Stimulated activated effector memory CD8-positive, alpha-beta T cell treated with anti-CD3 and anti-CD28 coated beads, Interleukin-12 subunit alpha, Interleukin-12 subunit beta, amount 100 ng/mL, for 72 hours (primary cell): Measurements from ENCODE around the gene ABHD12.
A peak's percentile ranks its signal among the peaks of the same experiment; 100 is the strongest.

ENCODE experiments used
- ATAC-seq: fragments of 150-1000 bp; cut with Tn5 transposase; 2 replicates; pipeline ENCODE4 v1.10.0; 2021
- DNase-seq, 2 donors: peaks; one replicate each; pipeline ENCODE4 v3.0.0; 2021 to 2022; ENCODE audit warnings: low spot score in 2 of 2
- H3K27ac Mint-ChIP-seq: one replicate; pipeline ENCODE4 v1.8.0; 2022; ENCODE audit warnings: mild to moderate bottlenecking, mixed read lengths
- H3K36me3 Mint-ChIP-seq: one replicate; pipeline ENCODE4 v1.8.0; 2022; ENCODE audit warnings: mild to moderate bottlenecking, mixed read lengths
- H3K4me1 Mint-ChIP-seq: one replicate; pipeline ENCODE4 v1.8.0; 2022; ENCODE audit warnings: mixed read lengths
- H3K4me3 Mint-ChIP-seq: one replicate; pipeline ENCODE4 v1.8.0; 2022; ENCODE audit warnings: mild to moderate bottlenecking, mixed read lengths
- H3K9me3 Mint-ChIP-seq: one replicate; pipeline ENCODE4 v1.8.0; 2022; ENCODE audit warnings: mixed read lengths

The ABHD12 gene

GRCh38 chr20:25397821-25398220 is 7.2 kb upstream of the ABHD12 start:
- Mint-ChIP-seq H3K9me3 (peaks cover 5% of the 10 kb centered on the region), H3K27ac (no peak overlapping the region), H3K4me1 (no peaks in the 10 kb centered on the region), H3K36me3 (no peaks in the 10 kb centered on the region), H3K4me3 (no peak overlapping the region)
- DNase-seq (no peak), ATAC-seq (no peak)

- no peak overlapping the region for H3K27ac Mint-ChIP-seq
- no peaks in the 10 kb centered on the region for H3K36me3 Mint-ChIP-seq
- DNase-seq: no peak
- no peak overlapping the region for H3K4me3 Mint-ChIP-seq
- no peak for ATAC-seq
- H3K4me1 Mint-ChIP-seq: no peaks in the 10 kb centered on the region
- no peaks in the 10 kb centered on the region for H3K9me3 Mint-ChIP-seq
Measured at GRCh38 chr20:25397096-25397495, 6.5 kb upstream of the ABHD12 start.

- no peaks in the 10 kb centered on the region for H3K4me1 Mint-ChIP-seq
- no peaks in the 10 kb centered on the region for H3K36me3 Mint-ChIP-seq
- no peak overlapping the region for H3K27ac Mint-ChIP-seq
- ATAC-seq: no peak
- no peaks in the 10 kb centered on the region for H3K9me3 Mint-ChIP-seq
- DNase-seq: no peak
- no peak overlapping the region for H3K4me3 Mint-ChIP-seq
Measured at GRCh38 chr20:25394996-25395395, 4.4 kb upstream of the ABHD12 start.

GRCh38 chr20:25394276-25394675 is 3.6 kb upstream of the ABHD12 start:
- Mint-ChIP-seq H3K4me1 (peaks cover 5% of the 10 kb centered on the region), H3K36me3 (peaks cover 2% of the 10 kb centered on the region), H3K4me3 (no peak overlapping the region), H3K27ac (no peak overlapping the region), H3K9me3 (no peaks in the 10 kb centered on the region)
- no peak for DNase-seq
- no peak for ATAC-seq

GRCh38 chr20:25389858-25390537 is 637 bp downstream of the ABHD12 start:
- no peaks in the 10 kb centered on the region for H3K9me3 Mint-ChIP-seq
- DNase-seq (peak; percentile 13 to 73), ATAC-seq (peak; percentile 36)
- H3K36me3 Mint-ChIP-seq: peaks cover 16% of the 10 kb centered on the region
- H3K4me1 Mint-ChIP-seq: peaks cover 13% of the 10 kb centered on the region
- no peak overlapping the region for H3K27ac Mint-ChIP-seq
- H3K4me3 Mint-ChIP-seq: peak overlapping the region; percentile 79

- DNase-seq (no peak), ATAC-seq (no peak)
- H3K27ac Mint-ChIP-seq: no peak overlapping the region
- H3K4me1 Mint-ChIP-seq: peaks cover 13% of the 10 kb centered on the region
- H3K4me3 Mint-ChIP-seq: peak overlapping the region; percentile 79
- no peaks in the 10 kb centered on the region for H3K9me3 Mint-ChIP-seq
- peaks cover 18% of the 10 kb centered on the region for H3K36me3 Mint-ChIP-seq
Measured at GRCh38 chr20:25389401-25389857, 1.2 kb downstream of the ABHD12 start.

- no peak for ATAC-seq
- H3K27ac Mint-ChIP-seq: no peak overlapping the region
- H3K4me3 Mint-ChIP-seq: no peak overlapping the region
Measured at GRCh38 chr20:25382704-25383370, 7.8 kb downstream of the ABHD12 start.

GRCh38 chr20:25380945-25381614 is 9.6 kb downstream of the ABHD12 start:
- Mint-ChIP-seq H3K27ac (no peak overlapping the region), H3K9me3 (no peaks in the 10 kb centered on the region), H3K36me3 (peaks cover 7% of the 10 kb centered on the region), H3K4me3 (no peak overlapping the region), H3K4me1 (peaks cover 38% of the 10 kb centered on the region)
- DNase-seq (no peak), ATAC-seq (no peak)

More at GRCh38 chr20:25382704-25383370, 7.8 kb downstream of the ABHD12 start:
- no peaks in the 10 kb centered on the region for H3K9me3 Mint-ChIP-seq
- H3K4me1 Mint-ChIP-seq: peaks cover 38% of the 10 kb centered on the region
- H3K36me3 Mint-ChIP-seq: peaks cover 7% of the 10 kb centered on the region
- no peak for DNase-seq

GRCh38 chr20:25378884-25379733 is 11.5 kb downstream of the ABHD12 start:
- DNase-seq: no peak
- peaks cover 55% of the 10 kb centered on the region for H3K4me1 Mint-ChIP-seq
- peak overlapping the region; percentile 32 for H3K27ac Mint-ChIP-seq
- H3K36me3 Mint-ChIP-seq: no peaks in the 10 kb centered on the region
- H3K4me3 Mint-ChIP-seq: no peak overlapping the region
- no peak for ATAC-seq
- H3K9me3 Mint-ChIP-seq: no peaks in the 10 kb centered on the region

- H3K4me1 Mint-ChIP-seq: peaks cover 57% of the 10 kb centered on the region
- H3K4me3 Mint-ChIP-seq: no peak overlapping the region
- H3K9me3 Mint-ChIP-seq: no peaks in the 10 kb centered on the region
- no peaks in the 10 kb centered on the region for H3K36me3 Mint-ChIP-seq
- no peak for DNase-seq
- no peak overlapping the region for H3K27ac Mint-ChIP-seq
- ATAC-seq: no peak
Measured at GRCh38 chr20:25378189-25378883, 12.3 kb downstream of the ABHD12 start.

GRCh38 chr20:25376886-25377285 is 13.7 kb downstream of the ABHD12 start:
- Mint-ChIP-seq H3K4me1 (peaks cover 44% of the 10 kb centered on the region), H3K4me3 (no peak overlapping the region), H3K27ac (no peak overlapping the region), H3K36me3 (no peaks in the 10 kb centered on the region), H3K9me3 (no peaks in the 10 kb centered on the region)
- ATAC-seq: no peak
- no peak for DNase-seq

- H3K4me3 Mint-ChIP-seq: no peak overlapping the region
- H3K9me3 Mint-ChIP-seq: no peaks in the 10 kb centered on the region
- DNase-seq (no peak), ATAC-seq (no peak)
- peaks cover 42% of the 10 kb centered on the region for H3K4me1 Mint-ChIP-seq
- no peaks in the 10 kb centered on the region for H3K36me3 Mint-ChIP-seq
- H3K27ac Mint-ChIP-seq: no peak overlapping the region
Measured at GRCh38 chr20:25376236-25376635, 14.4 kb downstream of the ABHD12 start.

GRCh38 chr20:25374842-25375241 is 15.8 kb downstream of the ABHD12 start:
- H3K4me1 Mint-ChIP-seq: peaks cover 41% of the 10 kb centered on the region
- H3K36me3 Mint-ChIP-seq: no peaks in the 10 kb centered on the region
- no peak overlapping the region for H3K27ac Mint-ChIP-seq

GRCh38 chr20:25372584-25373336 is 17.9 kb downstream of the ABHD12 start:
- Mint-ChIP-seq H3K9me3 (no peaks in the 10 kb centered on the region), H3K36me3 (no peaks in the 10 kb centered on the region), H3K4me1 (peaks cover 29% of the 10 kb centered on the region), H3K27ac (no peak overlapping the region), H3K4me3 (no peak overlapping the region)
- ATAC-seq (peak; percentile 99), DNase-seq (no peak)

More at GRCh38 chr20:25374842-25375241, 15.8 kb downstream of the ABHD12 start:
- Mint-ChIP-seq H3K4me3 (no peak overlapping the region), H3K9me3 (no peaks in the 10 kb centered on the region)
- no peak for DNase-seq
- no peak for ATAC-seq
